GM13976 (cell line): ENCODE data around the gene HRH3.

ENCODE experiments used
- DNase-seq: peaks from one replicate; pipeline ENCODE4 v3.0.0; 2012; ENCODE audit warnings: low spot score
- CTCF ChIP-seq: IDR thresholded peaks from 2 replicates; pipeline ENCODE4 v1.5.1; 2012; ENCODE audit warnings: borderline replicate concordance, mild to moderate bottlenecking; ENCODE audit not compliant: insufficient read depth; ENCODE audit errors: extremely low read depth, missing control alignments, control extremely low read depth
- in situ Hi-C: fragments of 300-500 bp; cut with MboI; formaldehyde crosslinking; loops from one replicate; pipeline ENCODE4 v1.12.0; 2022; ENCODE audit warnings: low sequenced_read_pairs, mixed read lengths, inconsistent platforms; ENCODE audit not compliant: unreplicated experiment

The HRH3 gene

GRCh38 chr20:62186887-62187866, 32.9 kb downstream of the HRH3 start:
- no peak for TF ChIP-seq CTCF
- no peak for DNase-seq
- in situ Hi-C loops = no loop called here

GRCh38 chr20:62186096-62186426, 34.0 kb downstream of the HRH3 start:
- in situ Hi-C loops = no loop called here
- no peak for TF ChIP-seq CTCF
- no peak for DNase-seq

- TF ChIP-seq CTCF = no peak
- no peak for DNase-seq
- in situ Hi-C loops = no loop called here
Measured at GRCh38 chr20:62183426-62184142, 36.5 kb downstream of the HRH3 start.

GRCh38 chr20:62182469-62183425, 37.3 kb downstream of the HRH3 start, which contains the start of gene MTG2:
MTG2 (plus strand) TSS chr20:62183028; CDS start chr20:62193421, 10,393 bp downstream.
- no peak for TF ChIP-seq CTCF
- peak; percentile 100 for DNase-seq
- in situ Hi-C loops = no loop called here

- in situ Hi-C loops = no loop called here
- no peak for DNase-seq
- no peak for TF ChIP-seq CTCF
Measured at GRCh38 chr20:62181808-62182207, 38.3 kb downstream of the HRH3 start.

- TF ChIP-seq CTCF = no peak
- in situ Hi-C loops = no loop called here
- no peak for DNase-seq
Measured at GRCh38 chr20:62179162-62179504, 40.9 kb downstream of the HRH3 start.
